MCF 10A (cell line): ENCODE results near the gene C6orf163. TPM values are rescaled to one million over a fixed set of nuclear protein-coding genes. Genes with fewer than 3 reads are reported as not detected.
"Not testable (repeated sequence)": the region's sequence is repeated elsewhere in the genome, so short reads cannot be mapped to it uniquely, and the experiment has no call there.

Source experiments
- Bru-seq: library from RNA; stranded (reverse); fragments of 400-500 nt; gene quantifications from one replicate; lab custom pipeline; 2021; lab: Mats Ljungman, UMichigan
- BruChase-seq, 2 experiments: library from RNA; stranded (reverse); fragments of 400-500 nt; gene quantifications; one replicate each; lab custom pipeline; 2021; lab: Mats Ljungman, UMichigan
- BruUV-seq: library from RNA; stranded (reverse); fragments of 400-500 nt; replicated peaks from 2 replicates; lab custom pipeline; 2021; lab: Mats Ljungman, UMichigan
- CTCF ChIA-PET: fragments of 300-600 bp; sonication (Branson Sonifier 250); formaldehyde crosslinking; extraction: SDS; loops from one replicate; lab custom pipeline; 2021; ENCODE audit warnings: antibody characterized with exemption, inconsistent platforms; lab: Yijun Ruan, JAX
- POLR2A ChIA-PET: fragments of 300-600, 350-650 bp; sonication (Branson Sonifier 250); formaldehyde crosslinking; extraction: SDS; loops from one replicate; lab custom pipeline; 2020; ENCODE audit warnings: antibody characterized with exemption, inconsistent platforms; lab: Yijun Ruan, JAX
- DNase-seq: peaks from one replicate; pipeline ENCODE4 v3.0.0-alpha.2; 2018; ENCODE audit not compliant: unreplicated experiment
- H3K27ac Mint-ChIP-seq: one replicate; pipeline ENCODE4 v1.8.0; 2022; ENCODE audit warnings: mild to moderate bottlenecking, low read depth, mixed read lengths; ENCODE audit not compliant: unreplicated experiment
- H3K27me3 Mint-ChIP-seq: one replicate; pipeline ENCODE4 v1.8.0; 2022; ENCODE audit warnings: mixed read lengths; ENCODE audit not compliant: insufficient read depth, unreplicated experiment
- H3K36me3 Mint-ChIP-seq: one replicate; pipeline ENCODE4 v1.8.0; 2022; ENCODE audit warnings: mild to moderate bottlenecking, moderate library complexity, mixed read lengths; ENCODE audit not compliant: insufficient read depth, unreplicated experiment
- H3K4me1 Mint-ChIP-seq: one replicate; pipeline ENCODE4 v1.8.0; 2022; ENCODE audit warnings: mixed read lengths; ENCODE audit not compliant: insufficient read depth, unreplicated experiment
- H3K4me3 Mint-ChIP-seq: one replicate; pipeline ENCODE4 v1.8.0; 2022; ENCODE audit warnings: mild to moderate bottlenecking, moderate library complexity, mixed read lengths; ENCODE audit not compliant: unreplicated experiment
- H3K9me3 Mint-ChIP-seq: one replicate; pipeline ENCODE4 v1.8.0; 2022; ENCODE audit warnings: mixed read lengths; ENCODE audit not compliant: unreplicated experiment
- intact Hi-C: fragments of 100-400 bp; cut with micrococcal nuclease; formaldehyde crosslinking; loops from 2 replicates; pipeline ENCODE4 v1.14.1; 2022
- long read RNA-seq: library from polyadenylated mRNA; stranded (forward); transcript quantifications from one replicate; pipeline ENCODE4 v2.0.0, GENCODE V29; 2022
- total RNA-seq: library from RNA; stranded (reverse); gene quantifications from 2 replicates; pipeline ENCODE4 v1.2.3, GENCODE V29; 2022
- TF ChIP-seq, protein P1 (sequence below): fragments of 200-600 bp; IDR thresholded peaks from one replicate; pipeline ENCODE4 v1.8.0; 2022; ENCODE audit warnings: antibody characterized with exemption, mild to moderate bottlenecking; ENCODE audit not compliant: unreplicated experiment

C6orf163 gene
- 1.0 and 2.6 TPM in 2 replicates for total RNA-seq
- Bru-seq, nascent RNA, result percentile 65 among the genes with signal in this experiment
- percentile 75 among the genes with signal in this experiment for BruChase-seq, experiment 1, labeled RNA remaining after a 6-hour chase
- percentile 76 among the genes with signal in this experiment for BruChase-seq, experiment 2, labeled RNA remaining after a 2-hour chase
- long read RNA-seq, result 0 reads

DNA sequence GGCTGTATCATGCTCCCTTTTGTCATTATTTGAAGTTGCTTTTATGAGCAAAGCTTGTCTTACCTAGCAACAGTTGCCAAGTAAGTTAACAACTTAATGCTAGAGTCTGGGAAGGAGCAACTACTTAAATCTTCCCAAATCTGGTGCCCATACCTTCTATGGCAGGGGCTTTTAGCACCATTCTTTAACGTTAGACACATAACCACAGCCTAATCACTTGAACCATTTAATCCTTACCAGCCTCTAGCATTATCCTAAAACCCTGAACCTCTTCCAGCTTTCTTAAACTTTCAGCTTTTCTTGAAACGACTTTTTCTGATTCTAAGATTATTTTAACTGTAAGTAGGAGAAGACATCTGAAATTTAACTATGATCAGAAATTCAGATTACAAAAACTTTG is at the start of gene C6orf163:
Gene C6orf163 (plus strand): TSS at position 83 of the 400 bp plus-strand sequence. CDS start 287 bp downstream, at position 370.
- no TSS peak for BruUV-seq
- Mint-ChIP-seq H3K27ac (no peak within 1 kb of the TSS), H3K4me3 (no peak within 1 kb of the TSS)

DNA sequence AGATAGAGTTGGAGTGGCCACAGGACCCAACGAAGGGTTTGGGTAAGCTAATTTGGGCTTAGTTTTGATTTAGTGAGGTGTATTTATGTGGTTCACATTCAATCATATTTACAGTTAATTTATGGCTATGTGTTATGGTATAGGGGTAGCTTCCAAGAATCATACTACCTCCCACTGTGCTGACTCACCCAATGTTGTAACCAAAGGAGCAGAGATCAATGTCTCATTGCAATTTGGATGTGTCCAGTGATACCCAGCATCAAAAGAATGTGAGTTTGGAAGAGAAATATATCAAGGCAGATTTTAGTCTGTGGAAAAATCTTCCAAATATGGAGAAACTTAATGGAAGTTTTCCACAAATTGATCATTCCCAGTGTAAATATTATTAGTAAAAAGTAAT is 47.5 kb upstream of the C6orf163 start:
- intact Hi-C loops, result no loop called here
- Mint-ChIP-seq H3K27me3 (peaks cover 50% of the 10 kb centered on the region), H3K4me1 (peaks cover 6% of the 10 kb centered on the region), H3K36me3 (no peaks in the 10 kb centered on the region), H3K4me3 (no peak overlapping the region), H3K27ac (no peak overlapping the region), H3K9me3 (no peaks in the 10 kb centered on the region)
- POLR2A ChIA-PET, result interaction anchor here (0.9 kb wide), 1 partner anchor 20 kb away, joined by 4 read pairs; no protein-coding TSS in a partner anchor
- TF ChIP-seq, protein P1, sequence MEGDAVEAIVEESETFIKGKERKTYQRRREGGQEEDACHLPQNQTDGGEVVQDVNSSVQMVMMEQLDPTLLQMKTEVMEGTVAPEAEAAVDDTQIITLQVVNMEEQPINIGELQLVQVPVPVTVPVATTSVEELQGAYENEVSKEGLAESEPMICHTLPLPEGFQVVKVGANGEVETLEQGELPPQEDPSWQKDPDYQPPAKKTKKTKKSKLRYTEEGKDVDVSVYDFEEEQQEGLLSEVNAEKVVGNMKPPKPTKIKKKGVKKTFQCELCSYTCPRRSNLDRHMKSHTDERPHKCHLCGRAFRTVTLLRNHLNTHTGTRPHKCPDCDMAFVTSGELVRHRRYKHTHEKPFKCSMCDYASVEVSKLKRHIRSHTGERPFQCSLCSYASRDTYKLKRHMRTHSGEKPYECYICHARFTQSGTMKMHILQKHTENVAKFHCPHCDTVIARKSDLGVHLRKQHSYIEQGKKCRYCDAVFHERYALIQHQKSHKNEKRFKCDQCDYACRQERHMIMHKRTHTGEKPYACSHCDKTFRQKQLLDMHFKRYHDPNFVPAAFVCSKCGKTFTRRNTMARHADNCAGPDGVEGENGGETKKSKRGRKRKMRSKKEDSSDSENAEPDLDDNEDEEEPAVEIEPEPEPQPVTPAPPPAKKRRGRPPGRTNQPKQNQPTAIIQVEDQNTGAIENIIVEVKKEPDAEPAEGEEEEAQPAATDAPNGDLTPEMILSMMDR, result no peak
- no TSS peak for BruUV-seq
- peak; percentile 56 for DNase-seq
- CTCF ChIA-PET, result no interaction called here

More for the DNA sequence above, at the start of gene C6orf163:
- no peaks in the 10 kb centered on the region for H3K27me3 Mint-ChIP-seq
- DNase-seq, result no peak
- H3K4me1 Mint-ChIP-seq, result no peaks in the 10 kb centered on the region
- CTCF ChIA-PET, result interaction anchor here (0.6 to 1.1 kb wide), 4 partner anchors 8 to 167 kb away, joined by 3 read pairs; no protein-coding TSS in a partner anchor
- POLR2A ChIA-PET, result no interaction called here
- intact Hi-C loops, result no loop called here
- TF ChIP-seq, protein P1, result no peak
- H3K9me3 Mint-ChIP-seq, result no peaks in the 10 kb centered on the region
- H3K36me3 Mint-ChIP-seq, result no peaks in the 10 kb centered on the region

DNA sequence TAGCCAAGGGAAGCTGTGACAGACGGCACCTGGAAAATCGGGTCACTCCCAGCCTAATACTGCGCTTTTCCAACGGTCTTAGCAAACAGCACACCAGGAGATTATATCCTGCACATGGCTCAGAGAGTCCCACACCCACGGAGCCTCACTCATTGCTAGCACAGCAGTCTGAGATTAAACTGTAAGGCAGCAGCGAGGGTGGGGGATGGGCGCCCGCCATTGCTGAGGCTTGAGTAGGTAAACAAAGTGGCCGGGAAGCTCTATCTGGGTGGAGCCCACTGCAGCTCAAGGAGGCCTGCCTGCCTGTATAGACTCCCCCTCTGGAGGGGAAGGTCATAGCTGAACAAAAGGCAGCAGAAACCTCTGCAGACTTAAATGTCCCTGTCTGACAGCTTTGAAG is 43.3 kb upstream of the C6orf163 start:
- H3K4me1 Mint-ChIP-seq, H3K27ac Mint-ChIP-seq, POLR2A ChIA-PET, BruUV-seq, H3K36me3 Mint-ChIP-seq, DNase-seq, intact Hi-C loops, H3K4me3 Mint-ChIP-seq, H3K9me3 Mint-ChIP-seq: not testable (repeated sequence)
- CTCF ChIA-PET, result interaction anchor here (1.5 kb wide), 1 partner anchor 21 kb away, joined by 7 read pairs; the partner anchor contains the start of gene SMIM8
- H3K27me3 Mint-ChIP-seq, result peaks cover 59% of the 10 kb centered on the region

DNA sequence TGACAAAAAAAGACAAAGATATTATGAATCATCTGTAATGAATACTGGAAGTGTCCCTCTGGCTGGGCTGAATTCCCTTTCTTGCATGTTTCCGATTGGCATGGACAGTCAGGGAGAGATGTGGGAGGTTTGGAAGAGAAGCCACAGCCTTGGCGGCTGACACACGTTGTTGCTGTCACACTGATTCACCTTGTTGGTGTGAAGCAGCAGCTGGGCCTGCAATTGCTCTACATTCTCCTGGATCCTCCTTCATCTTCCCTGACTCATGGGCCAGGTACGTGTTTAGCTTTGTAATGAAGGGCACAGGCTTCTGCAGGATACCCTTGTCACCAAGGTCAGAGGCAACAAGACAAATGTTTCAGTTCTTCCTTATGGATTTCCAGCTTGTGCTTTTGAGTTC is 35.6 kb upstream of the C6orf163 start:
- POLR2A ChIA-PET, result interaction anchor here (0.7 kb wide), 1 partner anchor 9 kb away, joined by 4 read pairs; no protein-coding TSS in a partner anchor
- Mint-ChIP-seq H3K4me1 (no peaks in the 10 kb centered on the region), H3K36me3 (no peaks in the 10 kb centered on the region), H3K9me3 (no peaks in the 10 kb centered on the region), H3K4me3 (no peak overlapping the region), H3K27me3 (peaks cover 40% of the 10 kb centered on the region), H3K27ac (no peak overlapping the region)
- TF ChIP-seq, protein P1, result no peak
- intact Hi-C loops, result no loop called here
- CTCF ChIA-PET, result interaction anchor here (2.6 kb wide), 1 partner anchor 13 kb away, joined by 15 read pairs; the partner anchor contains the start of gene SMIM8
- peak; percentile 22 for DNase-seq
- BruUV-seq, result no TSS peak
